Activated CD4-positive, CD25-positive, alpha-beta regulatory T cell treated with anti-CD3 and anti-CD28 coated beads, Interleukin-2, amount 50 U/mL, for 16 hours (primary cell): ENCODE results near the gene VAPB.

Source experiments
- DNase-seq: peaks from one replicate; pipeline ENCODE4 v3.0.0-alpha.2; 2020; ENCODE audit warnings: low read depth, low spot score

Gene VAPB

DNA sequence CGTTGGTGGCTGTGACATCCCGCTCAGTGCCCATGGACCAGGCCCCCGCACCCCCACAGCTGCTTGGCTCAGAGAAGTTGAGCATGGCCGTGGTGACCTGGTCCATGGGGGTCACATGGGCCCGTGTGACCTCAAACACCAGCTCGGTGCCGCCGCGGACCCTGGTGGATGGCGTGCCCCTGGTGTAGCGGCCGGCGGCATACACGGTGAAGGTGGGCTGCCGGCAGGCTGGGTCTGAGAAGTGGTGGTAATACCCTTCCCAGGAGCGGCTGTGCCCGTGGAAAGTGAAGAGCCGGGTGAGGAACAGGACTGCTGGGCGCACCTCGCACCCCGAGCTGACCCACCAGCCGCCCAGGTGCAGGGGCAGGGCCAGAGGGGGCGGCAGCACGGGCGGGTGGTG is 72.1 kb downstream of the VAPB start:
- DNase-seq: no peak

DNA sequence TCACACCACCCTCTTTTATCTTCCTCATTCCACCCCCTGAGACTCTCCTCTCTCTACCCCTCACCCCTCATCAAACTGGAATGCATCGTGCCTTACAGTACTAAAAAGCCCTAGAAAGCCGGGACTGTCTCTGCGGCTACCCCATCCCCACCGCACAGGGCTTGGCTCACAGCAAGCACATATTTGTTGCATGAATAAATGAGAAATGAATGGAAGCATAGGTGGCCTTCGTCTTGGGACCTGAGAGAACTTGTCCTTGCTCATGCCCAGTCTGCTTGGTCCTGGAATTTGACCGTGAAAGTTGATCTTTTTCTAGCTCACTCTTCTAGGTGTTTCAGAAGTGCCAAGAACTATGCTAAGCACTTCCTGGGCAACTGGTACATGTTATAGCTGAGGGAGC is 72.9 kb downstream of the VAPB start:
- DNase-seq: no peak

DNA sequence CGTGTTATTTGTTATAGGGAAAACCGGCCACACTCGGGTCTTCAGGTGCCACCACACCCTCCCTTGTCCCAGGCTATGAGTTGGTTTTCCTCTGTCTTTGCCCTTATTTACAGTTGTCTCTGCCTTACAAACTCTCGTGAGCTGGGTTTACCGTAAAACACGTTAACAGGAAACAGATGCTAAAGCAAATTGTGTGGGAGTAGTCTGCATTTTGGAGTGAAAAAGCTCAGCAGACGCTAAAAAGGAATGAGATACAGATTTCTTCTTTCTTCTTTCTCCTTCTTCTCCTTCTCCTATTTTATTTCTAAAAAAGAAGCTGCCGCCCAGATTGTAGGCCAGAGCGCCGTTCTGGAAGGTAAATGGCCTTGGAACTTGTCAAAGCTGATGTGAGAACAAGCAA is 74.2 kb downstream of the VAPB start:
- no peak for DNase-seq

DNA sequence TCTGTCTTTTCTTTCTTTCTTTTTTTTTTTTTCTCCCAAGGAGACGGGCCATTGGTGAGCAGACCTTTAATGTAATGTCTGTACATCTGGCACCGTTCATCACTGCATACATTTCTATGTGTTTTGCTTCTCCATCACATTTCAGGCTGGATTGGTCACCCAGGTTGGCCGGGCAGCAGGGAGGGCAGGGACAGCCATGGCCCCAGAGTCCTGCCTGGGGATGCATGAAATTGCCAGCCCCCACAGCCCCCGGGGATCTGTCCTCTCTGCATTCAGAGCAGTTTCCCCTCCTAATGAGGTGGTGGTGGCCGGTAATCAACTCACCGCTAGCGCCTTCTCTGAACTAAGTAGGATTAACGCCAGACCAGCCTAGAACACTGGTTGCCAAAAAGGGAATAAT is 75.8 kb downstream of the VAPB start:
- DNase-seq: no peak

DNA sequence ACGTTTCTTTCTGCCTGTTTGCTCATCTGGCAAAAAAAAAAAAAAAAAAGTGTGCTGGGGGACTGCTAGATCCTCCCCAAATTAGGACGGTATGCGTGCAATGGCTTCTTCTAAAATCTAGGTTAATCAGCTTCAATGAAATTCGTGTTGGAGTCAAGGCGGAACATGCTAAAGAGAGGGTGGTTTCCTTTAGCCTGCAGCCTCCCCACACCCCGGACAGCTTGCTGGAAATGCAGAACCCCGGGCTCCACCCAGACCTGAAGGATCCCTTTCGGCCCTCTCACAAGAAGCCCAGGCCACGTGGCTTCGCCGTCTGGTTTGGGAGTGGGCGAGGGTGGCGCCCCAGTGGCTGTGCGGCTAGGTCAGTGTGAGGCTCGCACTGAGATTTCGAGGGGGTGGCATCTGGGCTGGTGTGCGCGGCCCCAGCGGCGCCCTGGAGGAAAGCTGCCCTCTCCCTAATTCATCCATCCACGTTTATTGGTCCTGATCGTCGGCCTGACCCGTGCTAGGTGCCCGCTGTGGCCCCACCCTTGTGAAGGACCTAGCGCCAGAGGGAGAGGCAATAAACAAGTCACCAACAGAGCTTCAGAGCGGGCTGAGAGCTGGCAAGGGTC is 77.2 kb downstream of the VAPB start:
- DNase-seq: no peak

DNA sequence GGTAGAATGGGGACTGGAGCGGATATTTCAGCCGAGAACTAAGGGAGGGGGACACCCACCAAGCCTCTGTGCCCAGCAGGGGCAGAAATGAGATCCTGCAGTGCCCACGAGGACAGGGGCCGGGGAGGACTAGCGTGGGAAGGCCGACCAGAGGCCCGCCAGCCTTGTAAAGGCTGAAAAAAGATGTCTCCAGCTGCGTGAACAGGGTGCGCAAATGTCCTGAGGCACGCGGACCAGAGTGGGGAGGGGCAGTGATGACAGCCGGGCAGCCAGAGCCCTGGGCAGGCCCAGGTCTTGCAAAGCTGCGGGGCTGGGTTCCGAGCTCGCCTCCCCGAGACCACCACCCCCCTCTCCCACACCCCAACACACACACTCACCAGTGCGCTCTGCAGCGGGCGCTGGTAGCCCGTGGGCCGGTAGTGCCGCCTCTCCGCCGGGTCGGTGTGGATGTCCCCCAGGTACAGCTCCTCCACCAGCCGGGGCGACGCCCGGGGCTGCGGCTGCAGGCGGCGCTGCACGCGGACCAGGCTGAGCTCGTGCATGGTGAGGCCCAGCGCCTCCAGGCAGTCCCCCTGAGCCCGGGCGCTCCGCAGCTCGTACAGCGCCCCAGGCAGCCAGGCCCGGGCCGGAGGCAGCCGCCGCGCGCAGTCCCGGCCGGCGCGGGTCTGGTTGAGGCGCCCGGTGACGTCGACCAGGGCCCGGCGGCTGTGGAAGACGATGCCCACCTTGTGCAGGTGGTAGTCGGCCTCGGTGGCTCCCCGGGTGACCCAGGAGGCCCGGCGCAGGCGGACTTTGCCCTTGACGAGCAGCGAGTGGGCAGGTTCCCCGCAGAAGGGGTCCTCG is 77.9 kb downstream of the VAPB start:
- DNase-seq: no peak

DNA sequence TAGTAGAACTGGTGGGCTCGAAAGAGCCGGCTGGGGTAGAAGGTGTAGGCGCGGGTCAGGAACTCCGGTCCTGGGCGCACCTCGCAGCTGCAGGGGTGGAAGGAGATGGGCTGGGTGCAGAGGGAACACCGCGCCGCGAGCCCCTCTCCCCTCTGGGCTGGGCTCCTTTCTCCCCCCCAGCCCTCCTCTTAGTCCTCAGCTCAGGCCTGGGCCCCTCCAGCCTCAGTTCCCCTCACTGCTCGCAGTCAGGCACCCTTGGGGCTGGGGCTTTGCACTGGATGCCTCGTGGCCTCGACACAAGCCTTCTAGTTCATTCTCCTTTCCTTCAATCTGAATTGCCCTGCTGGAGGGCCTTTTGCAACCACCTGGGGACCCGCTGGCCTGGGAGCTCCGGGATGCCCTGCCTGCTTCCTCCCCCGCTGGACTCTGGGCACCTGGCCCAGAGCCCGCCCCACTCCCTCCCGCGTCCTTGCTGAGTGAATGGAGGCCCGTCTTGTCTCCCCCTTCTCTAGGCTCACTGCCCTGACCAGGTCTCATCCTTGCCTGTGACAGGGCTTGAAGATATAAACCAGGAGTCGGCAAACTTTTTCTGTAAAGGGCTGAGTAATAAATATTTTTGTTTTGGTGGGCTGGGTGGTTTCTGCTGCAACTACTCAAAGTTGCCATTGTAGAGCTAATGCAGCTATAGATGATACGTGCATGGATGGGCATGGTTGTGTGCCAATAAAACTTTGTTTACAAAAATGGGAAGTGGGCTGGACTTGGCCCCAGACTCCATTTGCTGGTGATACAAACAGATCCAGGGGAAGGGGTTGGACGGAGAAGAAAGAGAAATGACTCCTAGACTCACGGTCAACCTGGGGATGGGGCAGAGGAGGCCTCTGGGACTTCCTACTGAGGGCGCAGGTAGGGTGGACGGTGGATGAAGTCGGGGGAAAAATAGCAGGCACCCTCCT is 78.8 kb downstream of the VAPB start:
- no peak for DNase-seq

DNA sequence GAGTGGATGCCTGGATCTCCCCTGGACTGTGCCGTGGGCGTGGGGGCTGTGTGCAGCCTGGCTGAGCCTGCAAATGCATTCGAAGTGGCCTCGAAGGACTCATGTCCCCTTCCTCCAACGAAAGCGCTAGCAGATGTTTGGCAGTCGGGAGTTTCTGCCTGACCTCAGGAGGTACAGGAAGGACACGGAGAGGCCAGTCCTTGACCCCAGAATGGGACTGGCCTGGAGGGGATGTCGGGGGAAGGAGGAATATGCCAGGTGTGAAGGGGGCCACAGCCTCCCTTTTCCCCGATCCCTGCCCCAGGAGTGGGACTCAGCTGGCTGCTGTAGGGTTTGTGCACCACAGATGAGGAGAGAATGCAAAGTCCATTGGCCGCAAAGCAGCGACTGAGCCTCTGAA is 80.6 kb downstream of the VAPB start:
- no peak for DNase-seq

DNA sequence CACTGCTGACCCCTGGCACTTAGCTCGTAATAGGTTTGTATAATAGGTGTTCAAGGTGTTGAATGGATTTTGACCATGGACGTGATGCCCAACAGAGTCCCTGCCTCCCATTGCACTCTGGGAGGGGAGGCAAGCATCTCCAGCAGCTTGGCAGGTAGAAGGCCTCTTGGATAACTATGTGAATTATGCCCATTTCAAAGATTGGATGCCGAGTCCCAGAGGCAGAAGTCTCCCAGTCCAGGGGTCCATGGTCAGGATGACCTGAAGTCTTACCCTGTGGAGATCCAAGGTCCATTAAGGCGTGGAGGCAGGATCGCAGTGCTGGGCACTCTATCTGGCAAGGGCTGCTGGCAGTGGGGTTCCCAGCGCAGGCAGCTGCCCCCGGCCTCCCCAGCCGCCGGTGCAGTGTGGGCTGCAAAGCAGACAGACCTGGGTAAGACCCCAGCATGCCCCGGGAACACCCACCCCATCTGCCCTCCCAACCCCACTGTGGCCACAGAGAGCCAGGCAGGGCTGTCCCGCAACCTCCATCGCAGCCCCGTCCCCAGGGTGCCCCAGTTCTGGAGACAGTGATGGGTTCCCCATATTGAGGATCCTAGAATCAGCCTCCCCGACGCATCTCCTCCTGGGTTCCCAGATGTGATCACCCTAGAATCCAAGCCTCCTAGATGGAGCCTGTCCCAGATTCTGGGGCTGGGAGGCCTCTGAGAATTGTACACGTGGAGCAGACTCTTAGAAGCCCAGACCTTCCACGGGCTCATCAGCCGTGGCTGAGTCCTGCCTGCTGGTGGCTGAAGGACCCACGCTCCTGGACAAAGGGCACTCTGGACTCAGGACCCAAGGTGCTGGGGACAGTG is 81.5 kb downstream of the VAPB start:
- no peak for DNase-seq

DNA sequence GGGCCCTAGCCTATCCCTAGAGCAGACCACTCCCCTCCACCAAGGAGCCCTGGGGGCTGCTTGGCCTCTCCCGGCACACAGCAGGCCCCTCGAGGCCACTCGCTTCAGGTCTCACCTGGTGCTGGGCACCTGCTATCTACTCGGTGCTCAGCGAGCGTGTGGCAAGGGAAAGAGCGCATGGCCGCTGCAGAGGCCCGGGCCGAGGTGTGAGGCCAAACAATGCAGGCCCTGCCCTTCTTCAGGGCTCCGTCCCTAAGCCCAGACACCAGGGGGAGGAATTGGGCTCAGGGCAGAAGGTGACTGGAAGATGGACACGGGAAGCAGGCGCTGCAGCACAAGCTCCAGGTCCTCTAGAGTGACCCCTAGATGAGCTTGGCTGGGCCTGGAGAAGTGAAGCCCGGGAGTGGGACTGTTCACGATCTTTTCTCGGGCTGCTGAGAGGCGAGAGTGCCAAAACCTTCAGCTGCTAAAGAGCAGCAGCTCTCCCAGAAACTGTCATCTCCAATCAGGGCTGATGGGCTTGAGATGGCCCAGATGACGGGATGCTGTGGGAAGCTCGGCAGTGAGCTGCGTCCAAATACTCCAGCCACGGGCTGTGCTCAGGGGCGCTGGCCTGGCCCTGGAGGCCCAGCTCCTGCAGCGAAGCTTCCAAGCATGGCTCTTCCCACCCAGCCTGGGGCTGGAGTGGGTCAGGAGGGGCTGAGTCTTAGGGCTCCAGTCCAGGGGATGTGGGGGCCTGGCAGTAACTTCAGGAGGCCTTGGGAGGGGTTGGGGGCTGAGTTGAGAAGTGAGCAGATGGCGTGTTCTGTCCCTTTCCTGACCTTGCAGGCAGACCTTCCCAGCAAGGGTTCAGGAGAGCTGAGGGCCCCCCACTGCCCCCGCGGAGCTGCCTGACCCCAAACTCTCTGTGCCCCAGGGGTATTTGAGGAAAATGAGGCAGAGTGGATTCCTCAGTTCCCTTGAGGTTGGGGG is 82.5 kb downstream of the VAPB start:
- DNase-seq: no peak

DNA sequence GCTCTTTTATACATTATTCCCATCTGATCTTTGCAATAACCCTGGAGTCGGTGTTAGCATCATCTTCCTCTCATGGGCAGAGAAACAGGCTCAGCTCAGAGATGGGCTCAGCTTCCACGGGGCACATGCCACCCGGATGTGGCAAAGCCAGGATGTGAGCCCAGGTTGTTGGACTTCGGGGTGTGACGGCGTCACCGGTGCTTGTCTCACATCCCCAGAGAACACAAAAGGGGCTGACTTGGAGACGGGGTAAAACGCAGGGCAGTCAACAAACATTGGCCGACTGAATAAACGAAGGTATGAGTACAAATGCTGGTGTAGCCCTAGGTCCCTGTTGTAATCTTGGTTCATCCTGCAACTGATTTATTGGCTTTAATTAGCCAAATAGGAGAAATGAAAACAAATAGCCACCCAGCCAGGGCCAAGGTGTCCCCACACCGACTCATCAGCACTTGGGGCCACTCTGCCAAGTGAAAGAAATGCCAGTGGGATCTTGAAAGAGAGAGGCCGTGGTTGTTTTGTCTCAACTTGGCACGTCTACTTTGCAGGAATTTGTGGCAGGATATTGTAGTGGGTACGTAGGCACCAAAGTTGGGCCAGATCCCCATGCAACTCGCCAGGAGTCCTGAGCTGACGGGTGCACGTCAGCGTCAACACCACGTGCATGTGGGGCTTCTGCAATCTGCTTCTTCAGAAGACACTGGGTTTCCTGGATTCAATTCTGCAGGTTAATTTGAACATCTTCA is 83.4 kb downstream of the VAPB start:
- DNase-seq: no peak

DNA sequence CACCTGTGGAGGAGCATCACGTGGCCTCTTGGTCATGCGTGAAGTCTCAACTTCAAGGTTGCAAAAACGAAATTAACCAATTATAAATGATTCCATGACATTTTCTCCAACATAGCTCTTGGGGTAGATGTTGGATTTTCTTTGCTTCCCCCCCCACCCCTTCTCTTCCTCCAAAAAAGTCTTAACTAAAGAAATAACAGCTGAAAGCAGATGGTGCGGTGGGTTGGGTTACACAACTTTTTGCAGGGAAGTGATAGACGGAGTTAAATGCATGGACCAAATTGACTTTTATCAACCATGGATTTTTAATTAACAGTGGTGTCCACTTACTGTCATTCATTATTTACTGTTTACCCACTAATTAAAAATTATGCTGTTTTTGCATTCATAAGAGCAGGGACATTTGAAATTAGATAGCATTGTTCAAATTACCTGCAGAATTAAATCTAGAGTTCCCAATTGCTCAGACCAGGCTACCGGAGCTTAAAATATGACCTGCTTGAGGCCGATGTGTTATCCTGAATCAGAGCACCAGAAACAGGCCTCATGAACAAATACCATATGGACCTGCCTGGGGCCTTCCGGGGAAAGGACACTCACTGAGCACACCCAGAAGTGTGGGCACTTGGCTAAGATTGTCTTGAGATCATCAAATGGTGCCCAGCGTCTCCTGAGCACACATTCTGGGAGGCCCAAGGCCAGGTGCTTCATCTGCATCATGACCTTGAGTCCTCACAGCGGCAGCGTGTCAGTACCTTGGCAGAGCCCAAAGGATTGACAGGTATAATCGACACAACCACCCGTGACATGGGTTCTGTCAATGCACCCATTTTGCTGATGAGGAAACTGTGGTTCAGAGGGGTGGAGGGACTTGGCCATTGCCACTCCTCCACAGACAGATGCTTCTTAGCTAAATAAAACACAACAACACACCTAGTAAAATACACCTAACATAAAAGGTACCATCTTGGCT is 84.7 kb downstream of the VAPB start:
- no peak for DNase-seq

DNA sequence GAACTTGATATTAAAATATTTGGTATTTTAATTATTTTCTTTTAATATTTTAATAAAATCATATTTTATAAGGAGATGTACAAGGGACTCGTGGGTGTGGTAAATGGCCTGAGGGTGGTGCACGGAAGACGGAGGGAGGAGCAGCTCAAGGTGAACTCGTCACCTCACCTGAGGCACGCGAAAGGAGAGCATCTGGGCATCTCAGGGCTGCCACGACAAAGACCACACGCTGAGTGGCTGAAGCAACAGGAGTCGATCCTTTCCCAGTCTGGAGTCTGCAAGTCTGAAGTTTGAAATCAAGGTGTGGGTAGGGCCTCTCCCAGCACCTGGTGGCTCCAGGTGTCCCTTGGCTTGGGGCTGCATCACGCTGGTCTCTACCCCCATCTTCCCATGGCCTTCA is 86.4 kb downstream of the VAPB start:
- no peak for DNase-seq

DNA sequence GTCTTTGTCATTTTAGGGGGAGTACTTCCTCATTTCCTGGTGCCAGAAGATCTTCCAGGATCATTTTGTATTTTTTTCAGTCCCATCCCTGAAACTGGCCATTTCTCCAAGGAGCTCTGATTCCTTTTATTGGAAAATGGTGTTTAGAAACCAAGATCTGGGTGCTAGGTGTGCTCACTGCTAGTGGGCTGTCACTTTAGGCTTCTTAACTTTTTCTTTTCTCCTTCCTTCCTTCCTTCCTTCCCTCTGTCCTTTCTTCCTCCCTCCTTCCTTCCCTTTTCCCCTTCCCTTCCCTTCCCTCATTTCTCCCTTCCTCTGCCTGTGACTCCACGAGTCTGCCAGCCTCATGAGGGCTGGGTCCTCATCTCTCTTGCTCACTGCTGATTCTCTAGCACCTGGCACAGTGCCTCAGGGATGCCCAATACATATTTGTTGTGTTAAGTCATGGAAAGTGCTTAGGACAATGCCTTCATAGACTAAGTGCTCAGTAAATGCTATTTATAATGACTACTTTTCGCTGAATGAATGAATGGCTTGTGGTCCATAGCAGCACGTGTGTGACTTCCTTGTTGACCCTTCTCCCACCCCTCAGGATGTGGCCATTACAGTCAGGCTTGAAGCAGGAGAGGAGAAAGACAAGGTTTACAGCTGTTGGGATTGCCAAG is 89.2 kb downstream of the VAPB start:
- DNase-seq: no peak

DNA sequence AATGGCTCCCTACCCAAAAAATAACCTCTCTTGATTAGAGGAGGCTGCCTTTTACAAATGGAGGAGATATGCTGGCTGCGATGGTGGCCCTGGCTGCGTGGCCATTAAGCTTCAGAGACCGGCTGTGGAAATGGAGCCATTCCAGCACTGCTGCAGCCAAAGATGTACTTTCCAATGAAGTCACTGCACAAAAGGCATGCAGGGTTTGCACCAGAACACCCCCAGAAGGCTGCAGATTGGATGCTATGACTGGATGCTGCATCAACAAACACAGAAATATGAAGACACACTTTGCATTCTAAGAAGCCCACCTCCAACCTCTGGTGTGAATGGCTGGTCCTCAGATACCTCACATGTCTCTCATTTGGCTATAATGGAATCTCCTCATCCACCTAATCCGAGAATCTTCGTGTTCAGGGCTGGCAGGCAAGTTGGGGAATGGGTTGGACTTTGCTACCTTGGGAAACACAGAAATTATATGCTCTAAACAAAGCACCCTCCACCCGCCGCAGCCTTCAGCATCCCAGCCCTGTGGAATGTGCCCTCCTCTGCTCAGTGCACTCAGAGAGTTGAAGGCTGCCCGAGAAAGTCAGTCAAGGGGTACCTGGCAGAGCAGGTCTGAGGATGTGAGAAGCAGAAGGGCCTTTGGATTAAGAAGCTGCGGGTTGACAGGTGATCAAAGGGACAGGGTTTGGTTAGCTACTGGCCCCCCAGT is 90.9 kb downstream of the VAPB start:
- no peak for DNase-seq

DNA sequence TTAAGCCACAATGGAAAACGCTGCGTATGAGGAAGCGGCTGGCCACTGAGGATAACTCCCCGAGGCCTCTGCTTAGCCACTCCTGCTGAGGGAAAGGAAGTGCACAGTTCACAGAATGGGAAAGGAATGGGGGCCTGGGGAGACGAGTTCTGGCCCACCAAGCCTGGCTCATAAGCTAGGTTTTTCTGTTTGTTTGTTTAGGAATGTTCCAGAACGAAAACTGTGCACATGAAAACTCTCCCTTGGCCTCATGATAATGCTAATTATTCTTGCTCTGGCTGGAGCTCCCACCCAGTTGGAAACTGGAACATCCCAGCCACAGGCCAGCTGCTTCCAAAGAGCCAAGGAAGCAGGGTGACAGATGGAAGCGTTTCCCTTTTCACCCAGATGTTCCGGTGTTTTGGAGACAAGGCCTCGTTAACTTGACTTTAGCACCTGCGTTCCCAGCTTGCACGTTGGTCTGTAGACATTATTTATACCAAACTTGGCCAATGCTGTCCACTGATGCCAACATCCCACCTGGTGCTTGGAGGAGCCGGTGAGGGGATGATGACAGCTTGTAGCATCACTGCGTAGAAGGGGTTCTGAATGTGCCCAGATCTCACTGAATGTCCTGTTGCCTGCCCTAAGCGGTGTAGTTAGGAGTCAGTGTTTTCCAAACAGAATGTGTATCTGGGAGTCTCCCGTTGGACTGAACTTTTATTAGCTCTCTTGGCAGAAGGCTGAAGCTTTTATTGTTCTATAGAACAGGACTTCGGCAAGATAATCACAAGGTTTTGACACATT is 91.7 kb downstream of the VAPB start:
- no peak for DNase-seq
